Left lung (tissue), 10 donors: ENCODE measurements around the gene TEX19. TPM values are rescaled to one million over a fixed set of nuclear protein-coding genes. Genes with fewer than 3 reads are reported as not detected.

ENCODE experiments used
- ATAC-seq: fragments of 200-7000 bp; cut with Tn5 transposase; one replicate; pipeline ENCODE4 v1.9.1; 2020; ENCODE audit warnings: moderate library complexity
- DNase-seq, 4 donors: peaks; one replicate each; pipeline ENCODE4 v3.0.0-alpha.2; 2013 to 2020
- H3K27ac ChIP-seq, 2 donors: fragments of 200-600 bp; sonication (generic) in 1 of 2; one replicate each; pipeline versions ENCODE4 v1.5.0 to v1.8.0; 2020 to 2021
- H3K27me3 ChIP-seq, 2 donors: fragments of 200-600 bp; sonication (generic) in 1 of 2; one replicate each; pipeline versions ENCODE4 v1.5.0 to v1.8.0; 2020 to 2021
- H3K36me3 ChIP-seq, 2 donors: fragments of 200-600 bp; sonication (generic) in 1 of 2; one replicate each; pipeline versions ENCODE4 v1.5.0 to v1.8.0; 2020 to 2021
- H3K4me1 ChIP-seq, 2 donors: fragments of 200-600 bp; one replicate each; pipeline ENCODE4 v1.8.0; 2021
- H3K4me3 ChIP-seq, 2 donors: fragments of 200-600 bp; sonication (generic) in 1 of 2; one replicate each; pipeline versions ENCODE4 v1.5.0 to v1.8.0; 2020 to 2021; ENCODE audit warnings: mild to moderate bottlenecking in 1 of 2
- H3K9me3 ChIP-seq, 2 donors: fragments of 200-600 bp; sonication (generic) in 1 of 2; one replicate each; pipeline versions ENCODE4 v1.5.0 to v1.8.0; 2020 to 2021
- intact Hi-C, 2 donors: fragments of 100-400 bp; cut with DNase I; formaldehyde crosslinking; loops; one replicate each; pipeline versions ENCODE4 v1.11.2 to v1.14.2; 2022
- polyA plus RNA-seq, 6 donors: library from polyadenylated mRNA; unstranded; fragments of 120-200 nt; gene quantifications; one replicate each; pipeline ENCODE4 v1.2.1, GENCODE V29; 2013; ENCODE audit not compliant: insufficient read length in 6 of 6
- total RNA-seq, 2 donors: library from RNA; stranded (reverse); fragmentation: NEBNext Ultra II Directional; extraction: Animal tissue kit (Norgen Biotek cat#: 25700); gene quantifications; one replicate each; pipeline ENCODE4 v1.2.1, GENCODE V29; 2021
- TF ChIP-seq, protein P1 (sequence below), 2 donors: fragments of 200-600 bp; sonication (generic) in 1 of 2; IDR thresholded peaks; one replicate each; pipeline versions ENCODE4 v1.5.0 to v1.8.0; 2021; ENCODE audit warnings: antibody characterized with exemption in 2 of 2
- donor health status: DM: no; HTN: yes; CAD: no.
- donor health status: DM: no; HTN: no; CAD: no.

The TEX19 gene
- total and polyA plus RNA-seq, 8 donors = 0.07 TPM; not detected in 7

DNA sequence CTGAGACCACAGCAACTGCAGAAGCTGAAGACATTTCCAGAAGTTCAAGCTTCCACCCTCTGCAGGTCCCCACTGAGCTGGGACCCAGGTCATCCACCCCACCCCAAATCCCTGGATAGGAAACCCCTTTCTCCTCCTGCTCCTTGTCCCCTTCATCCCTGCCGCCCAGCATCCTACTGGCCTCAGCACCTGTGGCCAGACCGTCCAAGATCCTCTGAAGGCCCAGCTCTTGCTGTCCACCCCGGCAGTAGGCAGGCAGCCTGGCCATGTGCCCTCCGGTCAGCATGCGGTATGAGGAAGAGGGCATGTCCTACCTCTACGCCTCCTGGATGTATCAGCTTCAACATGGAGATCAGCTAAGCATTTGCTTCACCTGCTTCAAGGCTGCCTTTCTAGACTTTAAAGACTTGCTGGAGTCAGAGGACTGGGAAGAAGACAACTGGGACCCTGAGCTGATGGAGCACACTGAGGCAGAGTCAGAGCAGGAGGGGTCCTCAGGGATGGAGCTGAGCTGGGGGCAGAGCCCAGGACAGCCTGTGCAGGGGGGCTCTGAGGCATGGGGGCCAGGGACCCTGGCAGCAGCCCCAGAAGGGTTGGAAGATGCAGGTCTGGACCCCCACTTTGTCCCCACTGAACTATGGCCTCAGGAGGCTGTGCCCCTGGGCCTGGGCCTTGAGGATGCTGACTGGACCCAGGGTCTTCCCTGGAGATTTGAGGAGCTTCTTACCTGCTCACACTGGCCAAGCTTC lies 3.0 kb downstream of the TEX19 start:
- DNase-seq (no peak), ATAC-seq (no peak)
- no peaks in the 10 kb centered on the region for H3K36me3 ChIP-seq
- intact Hi-C loops = no loop called here
- H3K9me3 ChIP-seq = no peaks in the 10 kb centered on the region
- H3K27me3 ChIP-seq = peaks cover 0 to 15% of the 10 kb centered on the region in 2 donors
- no peak overlapping the region for H3K4me3 ChIP-seq
- TF ChIP-seq, protein P1, sequence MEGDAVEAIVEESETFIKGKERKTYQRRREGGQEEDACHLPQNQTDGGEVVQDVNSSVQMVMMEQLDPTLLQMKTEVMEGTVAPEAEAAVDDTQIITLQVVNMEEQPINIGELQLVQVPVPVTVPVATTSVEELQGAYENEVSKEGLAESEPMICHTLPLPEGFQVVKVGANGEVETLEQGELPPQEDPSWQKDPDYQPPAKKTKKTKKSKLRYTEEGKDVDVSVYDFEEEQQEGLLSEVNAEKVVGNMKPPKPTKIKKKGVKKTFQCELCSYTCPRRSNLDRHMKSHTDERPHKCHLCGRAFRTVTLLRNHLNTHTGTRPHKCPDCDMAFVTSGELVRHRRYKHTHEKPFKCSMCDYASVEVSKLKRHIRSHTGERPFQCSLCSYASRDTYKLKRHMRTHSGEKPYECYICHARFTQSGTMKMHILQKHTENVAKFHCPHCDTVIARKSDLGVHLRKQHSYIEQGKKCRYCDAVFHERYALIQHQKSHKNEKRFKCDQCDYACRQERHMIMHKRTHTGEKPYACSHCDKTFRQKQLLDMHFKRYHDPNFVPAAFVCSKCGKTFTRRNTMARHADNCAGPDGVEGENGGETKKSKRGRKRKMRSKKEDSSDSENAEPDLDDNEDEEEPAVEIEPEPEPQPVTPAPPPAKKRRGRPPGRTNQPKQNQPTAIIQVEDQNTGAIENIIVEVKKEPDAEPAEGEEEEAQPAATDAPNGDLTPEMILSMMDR (IDR thresholded peaks at IDR 0.05) = no peak
- no peak overlapping the region for H3K27ac ChIP-seq
- no peaks in the 10 kb centered on the region for H3K4me1 ChIP-seq

DNA sequence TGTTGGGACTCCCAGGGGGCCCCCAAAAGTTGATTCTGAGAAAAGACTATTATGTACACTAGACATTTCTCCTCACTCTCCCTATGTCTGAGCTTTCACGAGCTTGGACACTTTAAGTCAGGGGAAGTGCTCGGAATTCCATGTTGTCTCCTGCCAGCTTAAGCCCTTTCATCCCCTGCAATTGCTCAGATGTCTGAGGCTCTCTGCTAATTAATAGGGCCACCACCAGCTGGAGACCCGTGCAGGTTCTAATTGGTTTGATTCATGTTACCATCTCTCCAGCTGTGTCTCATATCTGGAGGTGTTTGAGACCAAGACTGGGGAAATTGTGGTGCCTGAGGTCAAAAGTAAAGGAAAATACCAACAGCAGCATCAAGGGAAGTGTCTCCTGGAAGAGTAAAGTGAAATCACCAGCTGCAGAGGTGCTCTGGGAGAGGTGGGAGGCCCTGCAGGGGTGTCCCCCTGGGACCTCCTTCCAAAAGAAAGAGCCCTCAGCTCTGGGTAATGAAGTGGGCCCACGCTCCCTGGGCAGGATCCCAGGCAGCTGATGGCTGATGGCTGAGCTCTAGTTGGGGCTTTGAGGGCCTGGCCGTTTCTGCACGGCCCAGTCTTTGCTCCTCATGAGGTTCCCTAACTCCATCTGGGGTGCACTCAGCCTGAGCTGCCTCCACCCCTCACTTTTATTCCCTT lies 6.7 kb downstream of the TEX19 start:
- DNase-seq = no peak
- TF ChIP-seq, protein P1 (IDR thresholded peaks at IDR 0.05) = no peak
- H3K27ac ChIP-seq = no peak overlapping the region
- H3K9me3 ChIP-seq = no peaks in the 10 kb centered on the region
- intact Hi-C loops = no loop called here
- H3K4me3 ChIP-seq = no peak overlapping the region
- peaks cover under 1 to 5% of the 10 kb centered on the region in 2 donors for H3K4me1 ChIP-seq
- H3K36me3 ChIP-seq = no peaks in the 10 kb centered on the region
- ATAC-seq = no peak
- peaks cover 15 to 33% of the 10 kb centered on the region in 2 donors for H3K27me3 ChIP-seq

DNA sequence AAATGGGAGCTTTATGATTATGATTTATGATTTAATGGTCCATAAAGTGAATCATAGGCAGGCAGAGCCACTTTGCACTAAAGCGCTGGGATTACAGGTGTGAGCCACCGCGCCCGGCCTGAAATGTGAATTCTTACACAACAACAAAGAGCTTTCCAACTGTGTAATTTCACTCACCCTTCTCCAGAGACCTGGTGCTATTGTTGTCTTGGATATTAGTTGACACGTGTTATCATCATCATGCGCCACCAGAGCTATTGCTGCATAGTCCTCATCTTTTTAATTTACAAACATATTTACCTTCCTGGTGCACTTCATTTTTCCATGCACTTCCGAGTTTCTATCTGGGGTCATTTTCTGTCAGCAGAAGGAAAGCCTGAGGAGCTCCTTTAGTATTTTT lies 7.7 kb downstream of the TEX19 start:
- intact Hi-C loops = no loop called here
- Histone ChIP-seq H3K4me3 (no peak overlapping the region), H3K36me3 (no peaks in the 10 kb centered on the region), H3K4me1 (peaks cover 6 to 14% of the 10 kb centered on the region in 2 donors), H3K9me3 (no peaks in the 10 kb centered on the region), H3K27me3 (peaks cover 25 to 43% of the 10 kb centered on the region in 2 donors), H3K27ac (no peak overlapping the region)
- TF ChIP-seq, protein P1 (IDR thresholded peaks at IDR 0.05) = no peak
- ATAC-seq (no peak), DNase-seq (no peak)

DNA sequence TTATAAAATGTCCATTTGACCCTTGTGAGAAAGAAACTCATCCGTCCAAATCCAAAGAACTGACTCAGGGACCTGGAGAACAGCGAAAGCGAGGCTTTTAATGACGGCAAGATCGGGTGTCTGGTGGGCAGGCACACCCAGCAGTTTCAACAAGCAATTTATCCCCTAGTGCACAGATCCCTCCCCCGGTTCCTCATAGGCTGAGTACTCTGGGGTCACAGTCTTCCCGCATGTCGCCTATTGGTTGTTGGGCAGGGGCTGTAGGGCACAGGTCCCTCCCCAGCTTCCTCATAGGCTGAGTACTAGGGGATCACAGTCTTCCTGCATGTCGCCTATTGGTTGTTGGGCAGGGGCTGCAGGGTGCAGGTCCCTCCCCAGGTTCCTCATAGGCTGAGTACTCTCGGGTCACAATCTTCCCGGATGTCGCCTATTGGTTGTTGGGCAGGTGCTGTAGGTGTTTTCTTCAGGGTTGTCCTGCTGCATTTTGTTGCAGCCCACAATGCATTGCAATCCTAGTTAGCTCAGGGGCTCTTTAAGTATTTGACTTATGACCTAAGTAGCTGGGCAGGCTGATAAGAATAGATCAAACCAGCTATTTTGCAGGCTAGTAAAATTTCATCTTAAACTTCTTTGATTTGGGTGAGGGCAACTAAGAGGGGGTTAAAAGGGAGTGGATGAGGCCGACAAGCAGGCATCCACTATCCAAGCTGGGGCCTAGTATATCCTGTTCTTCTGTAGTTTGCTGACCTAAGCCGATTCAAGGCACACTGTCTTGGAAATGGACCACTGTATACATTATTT lies 8.9 kb downstream of the TEX19 start:
- ATAC-seq (no peak), DNase-seq (no peak)
- Histone ChIP-seq H3K4me3 (no peak overlapping the region), H3K9me3 (no peaks in the 10 kb centered on the region), H3K36me3 (no peaks in the 10 kb centered on the region), H3K27me3 (peaks cover 37 to 55% of the 10 kb centered on the region in 2 donors), H3K27ac (no peak overlapping the region), H3K4me1 (peaks cover 6 to 25% of the 10 kb centered on the region in 2 donors)
- intact Hi-C loops = no loop called here
- TF ChIP-seq, protein P1 (IDR thresholded peaks at IDR 0.05) = no peak

DNA sequence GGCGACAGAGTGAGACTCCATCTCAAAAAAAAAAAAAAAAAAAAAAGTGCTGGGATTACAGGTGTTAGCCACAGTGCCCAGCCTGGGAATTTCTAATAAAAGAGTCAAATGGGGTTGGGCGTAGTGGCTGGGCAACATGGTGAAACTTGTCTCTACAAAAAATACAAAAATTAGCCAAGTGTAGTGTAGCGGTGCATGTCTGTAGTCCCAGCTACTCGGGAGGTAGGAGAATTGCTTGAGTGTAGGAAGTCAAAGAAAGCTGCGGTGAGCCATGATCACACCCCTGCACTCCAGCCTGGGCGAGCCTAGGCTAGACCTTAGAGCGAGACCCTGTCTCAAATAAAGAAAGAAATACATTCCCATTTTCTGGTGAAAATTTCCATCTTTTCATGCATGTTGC lies 10.2 kb downstream of the TEX19 start:
- peaks cover 42 to 68% of the 10 kb centered on the region in 2 donors for H3K27me3 ChIP-seq
- ATAC-seq = no peak
- no peak overlapping the region for H3K4me3 ChIP-seq
- no peaks in the 10 kb centered on the region for H3K36me3 ChIP-seq
- H3K4me1 ChIP-seq = peaks cover 6 to 25% of the 10 kb centered on the region in 2 donors
- no peak overlapping the region for H3K27ac ChIP-seq
- TF ChIP-seq, protein P1 (IDR thresholded peaks at IDR 0.05) = no peak
- intact Hi-C loops = no loop called here
- no peaks in the 10 kb centered on the region for H3K9me3 ChIP-seq
- DNase-seq = no peak
